GM21390 (cell line): ENCODE results near the gene PAX7.
"Not testable (repeated sequence)": the region's sequence is repeated elsewhere in the genome, so short reads cannot be mapped to it uniquely, and the experiment has no call there.

Source experiments
- ATAC-seq: cut with Tn5 transposase; IDR thresholded peaks from one replicate; pipeline ENCODE4 v1.9.1; 2021; ENCODE audit not compliant: unreplicated experiment

PAX7 gene

DNA sequence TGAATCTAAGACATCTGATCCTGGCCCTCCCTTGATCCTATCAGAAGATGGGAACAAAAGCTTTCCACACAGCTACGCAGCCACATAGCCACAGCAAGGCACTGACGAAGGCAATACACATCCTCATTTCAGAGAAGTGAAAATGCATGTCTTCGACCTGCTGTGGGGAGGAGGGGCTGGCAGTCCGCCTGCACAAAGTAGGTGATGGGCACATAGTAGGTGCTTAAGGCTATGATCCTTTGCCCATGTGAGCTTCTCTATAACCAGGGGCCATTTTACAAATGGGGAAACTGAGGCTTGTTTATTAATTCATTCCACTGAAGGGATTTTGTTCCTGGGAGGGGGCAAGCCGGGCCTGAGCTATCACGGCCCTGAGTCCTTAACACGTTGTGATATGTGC lies 94.2 kb downstream of the PAX7 start:
- no peak for ATAC-seq

DNA sequence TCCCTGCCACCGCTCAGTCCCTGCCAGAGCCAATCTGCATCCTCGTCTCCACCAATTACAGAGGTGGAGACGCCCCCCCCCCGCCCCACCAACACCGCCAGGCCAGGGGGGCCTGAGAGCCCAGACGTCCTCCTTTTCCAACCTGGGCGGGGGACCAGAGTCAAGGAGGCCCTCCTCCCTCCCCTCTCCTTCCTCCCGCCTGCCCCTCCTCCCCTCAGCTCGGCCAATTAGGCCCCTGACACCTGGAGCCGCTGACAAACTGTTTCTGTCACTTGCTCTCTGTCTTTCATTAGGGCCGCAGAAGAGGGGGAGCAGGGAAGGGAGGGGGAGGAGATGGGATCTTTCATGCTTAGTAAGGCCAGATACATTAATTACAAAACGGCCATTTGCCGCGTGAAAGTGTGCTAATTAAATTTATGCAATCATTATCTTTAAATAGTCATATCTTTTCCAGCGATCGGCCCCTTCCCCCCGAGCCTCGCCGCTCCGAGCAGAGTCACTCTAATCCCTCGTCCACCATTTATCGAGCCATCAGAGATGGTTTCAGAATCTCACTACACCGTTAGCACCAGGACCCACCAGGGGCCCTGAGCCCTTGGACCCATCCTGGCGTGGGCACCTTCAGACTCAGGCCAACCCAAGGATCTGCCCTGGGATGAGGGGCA lies 94.7 kb downstream of the PAX7 start:
- no peak for ATAC-seq

DNA sequence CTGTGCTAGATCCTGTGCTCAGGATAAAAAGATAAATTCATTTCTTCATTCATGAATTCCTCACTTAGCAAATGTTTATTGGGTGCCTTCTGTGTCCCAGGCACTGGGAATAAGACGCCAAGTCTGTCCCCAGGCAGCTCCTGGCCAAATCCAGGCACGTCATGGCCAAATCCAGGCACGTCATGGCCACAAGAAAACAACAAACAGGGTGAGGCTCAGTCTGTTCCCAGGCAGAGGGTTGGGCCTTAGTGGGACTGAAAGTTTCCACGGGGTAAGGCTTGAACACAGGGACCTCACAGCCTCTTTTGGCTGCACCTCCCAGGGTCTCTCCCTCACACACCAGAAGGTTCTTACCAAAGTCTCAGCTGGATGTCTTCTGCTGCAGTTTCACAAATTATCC lies 95.7 kb downstream of the PAX7 start:
- no peak for ATAC-seq

DNA sequence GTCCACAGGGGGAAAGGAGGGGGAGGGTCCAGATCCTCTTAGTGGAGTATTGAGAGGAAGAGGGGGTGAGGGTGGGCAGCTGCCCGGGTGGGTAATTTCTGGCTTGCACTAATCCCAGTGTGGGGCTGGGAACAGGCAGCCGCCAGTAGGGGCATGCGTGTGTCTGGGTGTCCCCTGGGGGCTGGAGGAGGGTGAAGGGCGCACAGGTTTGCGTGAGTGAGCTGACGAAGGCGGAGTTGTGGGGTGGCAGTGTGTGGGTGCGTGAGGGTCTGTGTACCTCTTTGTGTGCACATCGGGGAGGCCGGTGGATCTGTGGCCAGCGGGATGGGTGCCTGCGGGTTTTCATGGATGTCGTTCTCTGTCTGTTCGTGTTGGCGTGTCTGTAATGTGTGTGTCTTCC lies 97.3 kb downstream of the PAX7 start:
- ATAC-seq: no peak

DNA sequence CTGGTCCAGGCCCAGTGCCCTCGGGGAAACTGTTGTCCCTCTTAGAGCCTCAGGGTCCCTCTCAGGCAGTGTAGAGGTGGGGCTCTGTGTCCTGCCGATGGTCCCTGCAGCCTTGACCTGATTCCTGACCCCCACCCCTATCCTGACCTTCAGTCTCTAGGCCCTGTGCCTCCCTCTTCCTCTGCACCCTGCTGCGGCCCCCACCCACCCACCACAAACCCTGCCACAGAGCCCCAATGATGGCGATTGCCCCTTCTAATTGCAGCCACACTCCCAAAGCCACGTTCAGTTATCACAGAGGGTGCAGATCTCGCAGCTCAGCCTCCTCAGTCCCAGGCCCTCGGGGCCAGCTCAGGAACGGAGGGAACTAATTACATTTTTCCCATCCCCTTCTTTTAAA lies 99.7 kb downstream of the PAX7 start:
- ATAC-seq: no peak

DNA sequence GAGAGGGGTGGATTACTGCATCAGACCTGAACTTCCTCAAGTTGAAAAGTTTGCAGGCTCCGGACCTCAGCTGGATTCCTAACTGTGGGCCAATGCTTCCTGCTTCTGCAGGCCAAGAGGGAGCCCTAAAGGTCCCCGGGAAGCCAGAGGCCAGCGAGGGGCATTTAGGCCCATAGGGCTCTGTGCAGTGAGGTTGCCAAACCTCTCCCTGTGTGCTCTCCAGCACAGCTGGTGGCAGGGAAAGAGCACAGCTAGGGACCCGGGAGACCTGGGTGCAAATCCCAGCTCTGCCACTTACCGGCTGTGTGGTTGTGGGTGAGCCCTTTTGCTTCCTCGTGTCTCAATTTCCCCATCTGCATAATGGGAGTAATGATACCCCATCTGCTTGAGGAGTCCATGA lies 100.5 kb downstream of the PAX7 start:
- no peak for ATAC-seq

DNA sequence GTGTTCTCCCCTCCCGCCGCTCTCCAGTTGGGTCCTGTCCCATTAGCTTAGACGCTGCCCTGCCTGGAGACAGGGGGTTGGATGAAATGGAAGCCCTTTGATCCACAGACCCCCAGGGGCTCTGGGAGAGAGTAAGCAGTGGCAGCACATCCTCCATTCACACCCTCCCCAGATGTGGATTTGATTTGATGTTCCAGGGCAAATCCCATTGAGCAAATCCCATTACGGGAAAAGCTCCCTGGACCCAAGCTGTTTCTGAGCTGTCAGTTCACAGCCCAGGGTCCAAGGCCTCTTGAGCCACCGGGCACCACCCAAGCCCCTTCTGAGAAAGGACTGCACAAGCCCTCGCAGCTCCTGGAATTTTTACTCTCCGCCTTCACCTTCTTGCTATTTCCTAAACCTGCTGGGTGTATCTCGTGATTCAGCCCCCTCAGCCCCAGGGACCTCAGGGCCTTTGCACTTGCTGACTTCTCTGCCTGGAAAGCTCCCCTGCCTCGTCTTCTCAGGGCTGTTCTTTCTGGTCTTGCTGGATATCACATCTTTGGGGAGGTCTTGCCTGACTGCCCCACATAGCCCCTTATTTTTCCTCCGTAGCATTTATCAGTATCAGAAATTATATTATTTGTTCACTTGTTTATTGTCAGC lies 101.1 kb downstream of the PAX7 start:
- ATAC-seq: no peak

DNA sequence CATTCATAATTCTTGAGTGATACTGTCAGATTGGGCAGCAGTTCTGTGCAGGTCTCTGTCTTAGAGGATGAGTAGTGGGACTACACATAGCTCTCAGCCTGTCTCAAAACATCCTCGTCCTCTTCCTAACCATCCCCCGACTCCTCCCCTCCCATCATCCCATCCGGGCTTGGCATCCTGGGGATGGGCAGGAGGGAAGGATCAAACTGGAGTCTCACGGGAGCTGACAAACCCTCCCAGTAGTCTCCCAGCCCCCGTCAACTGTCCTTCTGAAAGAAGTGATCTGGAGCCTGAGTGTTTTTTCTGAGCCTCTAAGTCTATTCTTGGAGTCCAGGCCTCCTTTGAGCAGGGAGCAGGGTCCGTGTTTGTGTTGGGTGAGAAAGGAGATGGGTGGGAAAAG lies 102.0 kb downstream of the PAX7 start:
- ATAC-seq: no peak

DNA sequence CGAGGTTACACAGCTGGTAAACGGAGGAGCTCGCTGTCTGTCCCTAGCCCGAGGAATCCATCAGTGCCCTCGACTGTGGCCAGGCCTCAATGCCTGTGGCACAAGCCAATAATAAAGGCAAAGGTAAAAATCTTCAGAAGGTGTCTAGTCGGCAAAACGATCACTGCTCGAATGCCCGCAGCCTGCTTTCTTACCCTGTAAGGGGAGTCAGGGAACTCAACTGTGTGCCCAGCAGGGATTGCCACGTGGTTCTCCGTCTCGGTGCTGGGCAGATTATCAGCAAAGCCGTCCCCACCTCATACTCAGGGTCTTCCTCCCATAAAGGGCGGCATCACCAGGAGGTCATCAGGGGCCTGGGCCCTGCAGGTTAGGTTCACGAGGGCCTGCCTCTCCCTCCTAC lies 103.4 kb downstream of the PAX7 start:
- ATAC-seq: no peak

DNA sequence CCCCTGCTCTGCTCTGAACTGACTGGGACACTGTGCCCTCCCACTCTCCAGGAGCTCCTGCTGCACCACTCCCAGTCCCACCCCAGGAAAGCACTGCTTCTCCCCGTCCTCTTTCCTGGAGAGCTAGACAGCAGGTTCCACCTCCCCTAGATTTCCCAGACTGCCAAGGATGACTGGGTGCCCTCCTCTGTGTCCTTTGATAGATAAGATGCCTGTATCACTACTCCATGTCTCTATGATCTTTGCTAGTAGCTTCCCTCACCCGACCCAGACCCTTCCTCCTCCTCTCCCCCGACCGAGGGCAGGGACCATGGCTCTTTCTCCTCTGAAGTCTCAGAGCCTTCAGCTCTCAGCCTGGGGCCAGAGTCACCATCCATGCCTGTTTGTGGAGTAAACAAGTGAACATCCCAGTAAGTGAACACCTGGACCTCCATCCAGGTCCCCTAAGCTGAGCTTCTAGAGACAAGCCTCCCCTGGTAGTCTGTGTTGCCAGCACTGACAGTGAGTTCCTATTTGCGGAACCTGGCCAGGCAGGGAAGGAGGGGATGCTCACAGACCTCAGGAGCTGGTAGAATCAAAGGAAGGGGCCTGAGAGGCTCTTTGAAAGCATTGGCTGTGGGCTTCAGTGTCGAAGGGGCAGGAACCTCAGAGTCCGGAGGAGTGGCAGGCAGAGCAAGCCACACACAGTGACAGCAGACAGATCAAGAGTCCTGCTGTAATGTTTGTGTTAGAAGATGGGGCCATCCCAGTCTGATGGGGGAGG lies 104.0 kb downstream of the PAX7 start:
- no peak for ATAC-seq

DNA sequence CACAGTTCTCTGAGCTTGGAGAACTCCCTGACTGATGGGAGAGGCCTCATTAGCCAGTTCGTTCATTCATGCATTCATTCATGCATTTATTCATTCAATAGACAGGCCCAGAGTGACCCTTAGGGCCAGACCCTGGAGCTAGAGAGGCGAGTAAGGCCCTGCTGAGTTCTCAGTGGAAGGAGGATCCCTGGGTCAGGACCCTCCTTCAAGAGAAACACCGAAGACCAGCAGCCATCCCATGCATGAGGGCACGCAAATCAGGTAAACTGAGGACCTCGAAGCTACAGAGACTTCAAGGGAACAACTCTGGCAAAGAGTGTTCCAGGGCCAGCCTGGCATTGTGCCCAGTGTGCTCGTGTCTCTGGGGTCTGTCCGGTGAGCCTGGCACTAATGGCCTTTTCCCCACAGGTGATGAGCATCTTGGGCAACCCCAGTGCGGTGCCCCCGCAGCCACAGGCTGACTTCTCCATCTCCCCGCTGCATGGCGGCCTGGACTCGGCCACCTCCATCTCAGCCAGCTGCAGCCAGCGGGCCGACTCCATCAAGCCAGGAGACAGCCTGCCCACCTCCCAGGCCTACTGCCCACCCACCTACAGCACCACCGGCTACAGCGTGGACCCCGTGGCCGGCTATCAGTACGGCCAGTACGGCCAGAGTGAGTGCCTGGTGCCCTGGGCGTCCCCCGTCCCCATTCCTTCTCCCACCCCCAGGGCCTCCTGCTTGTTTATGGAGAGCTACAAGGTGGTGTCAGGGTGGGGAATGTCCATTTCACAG lies 104.8 kb downstream of the PAX7 start:
- no peak for ATAC-seq

DNA sequence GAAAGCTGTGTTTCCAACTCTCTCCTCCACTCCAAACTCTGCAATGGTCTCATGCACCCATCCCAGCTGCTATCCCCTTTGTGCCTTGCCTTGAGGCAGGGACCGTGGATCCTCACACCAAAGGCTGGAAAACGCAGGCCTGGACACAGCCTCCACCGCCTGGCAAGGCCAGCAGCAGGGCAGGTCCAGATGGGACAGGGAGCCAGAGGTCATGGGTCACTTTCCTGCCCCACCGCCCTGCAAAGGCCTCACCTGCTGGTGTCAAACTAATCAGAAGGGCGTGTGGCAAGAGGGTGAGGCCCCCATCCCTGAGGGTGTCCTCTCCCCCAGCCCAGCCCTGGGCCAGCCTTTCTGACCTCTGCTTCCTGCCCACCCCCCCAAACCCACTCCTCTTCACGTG lies 106.3 kb downstream of the PAX7 start:
- no peak for ATAC-seq

DNA sequence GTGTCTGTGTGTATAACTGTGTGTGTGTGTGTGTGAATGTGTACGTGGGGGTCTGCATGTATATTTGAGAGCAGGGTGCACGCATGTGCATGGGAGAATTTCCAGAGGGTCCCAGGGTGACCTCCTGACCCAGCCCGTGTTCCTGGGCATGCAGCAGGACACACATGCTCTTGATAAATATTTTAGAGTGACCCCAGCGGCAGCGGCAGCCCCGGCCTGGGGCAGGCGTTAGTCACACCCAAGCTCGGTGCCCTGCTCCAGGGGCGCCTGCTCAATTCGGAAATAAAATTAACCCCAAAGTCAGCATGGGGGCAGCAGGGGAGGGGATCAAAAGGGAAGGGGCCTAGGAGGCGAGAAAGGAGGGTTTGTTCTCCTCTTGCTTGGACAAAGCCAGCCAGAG lies 107.5 kb downstream of the PAX7 start:
- no peak for ATAC-seq

DNA sequence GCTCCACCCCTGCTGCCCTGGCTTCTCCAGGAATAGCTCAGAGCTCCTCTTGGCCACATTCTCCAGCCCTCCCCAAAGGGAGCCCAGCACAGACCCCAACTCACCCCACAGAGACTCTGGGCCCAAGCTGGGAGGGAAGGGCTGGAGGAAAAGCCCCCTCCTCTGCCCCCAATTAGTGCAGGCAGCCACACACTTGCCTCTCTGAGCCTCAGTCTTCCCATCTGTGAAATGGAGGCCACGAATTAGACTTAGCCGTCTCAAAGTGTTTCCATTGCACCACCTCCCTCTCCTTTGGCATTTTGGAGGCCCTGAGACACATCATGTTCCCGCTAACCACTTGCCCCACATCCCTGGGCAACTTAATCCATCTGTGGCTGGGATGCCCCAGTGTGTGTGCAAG lies 108.0 kb downstream of the PAX7 start:
- ATAC-seq: no peak

DNA sequence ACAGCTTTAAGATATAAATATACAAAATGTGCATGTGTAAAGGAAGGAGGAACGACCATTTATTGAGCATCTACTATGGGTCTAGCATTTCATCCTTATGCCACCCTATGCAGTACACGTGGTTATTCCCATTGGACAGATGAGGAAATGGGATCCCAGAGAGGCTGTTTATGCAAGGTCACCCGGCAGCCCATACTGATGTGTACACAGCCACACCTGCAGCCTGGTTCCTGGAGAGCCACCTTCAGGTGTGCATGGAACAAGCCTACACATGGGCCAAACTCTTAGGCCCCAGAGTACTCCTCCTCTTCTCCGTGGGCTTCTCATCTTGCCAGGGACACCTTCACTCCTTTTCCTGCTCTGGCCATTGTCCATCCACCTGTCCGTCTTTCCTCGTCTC lies 108.8 kb downstream of the PAX7 start:
- no peak for ATAC-seq

DNA sequence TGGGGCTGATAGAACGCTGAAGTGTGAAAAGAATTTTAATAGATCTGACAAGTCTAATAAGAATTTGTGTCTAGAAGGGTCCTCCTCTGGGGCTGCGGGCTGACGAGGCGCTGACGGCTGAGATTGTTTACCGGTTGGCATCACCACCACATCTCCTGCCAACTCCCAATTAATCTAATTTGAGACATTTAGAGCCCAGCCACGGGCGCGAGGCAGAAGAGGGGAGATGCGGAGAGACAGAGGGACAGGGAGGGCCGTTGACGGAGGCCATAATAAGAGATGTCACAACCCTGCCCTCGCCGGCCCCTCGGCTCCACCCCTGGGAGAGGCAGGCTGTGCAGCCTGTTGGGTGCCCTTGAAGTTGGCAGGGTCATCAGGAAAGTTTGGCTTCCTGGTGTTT lies 109.3 kb downstream of the PAX7 start:
- ATAC-seq: no peak

DNA sequence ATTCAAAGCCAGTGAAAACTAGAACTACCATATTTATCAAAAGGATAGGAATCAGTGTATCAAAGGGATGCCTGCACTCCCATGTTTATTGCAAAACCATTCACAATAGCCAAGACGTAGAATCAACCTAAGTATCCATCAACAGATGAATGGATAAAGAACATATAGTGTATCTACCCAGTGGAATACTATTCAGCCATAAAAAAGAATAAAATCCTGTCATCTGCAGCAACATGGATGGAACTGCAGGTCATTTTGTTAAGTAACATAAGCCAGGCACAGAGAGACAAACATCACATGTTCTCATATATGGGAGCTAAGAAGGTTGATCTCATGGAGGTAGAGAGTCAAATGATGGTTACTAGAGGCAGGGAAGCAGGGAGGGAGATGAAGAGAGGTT lies 110.0 kb downstream of the PAX7 start:
- ATAC-seq: no peak

DNA sequence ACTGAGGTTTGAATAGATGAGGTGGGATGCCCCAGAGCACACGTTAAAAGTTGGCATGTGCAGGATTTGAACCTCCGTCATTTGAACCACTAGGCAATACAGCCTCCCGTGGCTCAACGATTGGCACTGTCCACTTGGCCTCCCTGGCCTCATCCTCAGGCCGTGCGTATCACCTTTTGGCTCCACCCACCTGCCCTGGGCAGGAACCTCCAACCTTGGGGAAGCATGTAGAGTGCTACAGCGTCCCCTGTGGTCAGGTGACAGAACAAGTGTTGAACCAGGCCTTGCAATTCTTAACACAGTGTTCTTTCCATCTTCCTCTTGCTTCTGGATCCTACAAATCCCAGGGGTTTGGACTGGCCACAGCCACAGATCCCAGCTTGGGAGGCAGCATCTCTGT lies 112.6 kb downstream of the PAX7 start:
- ATAC-seq: no peak

DNA sequence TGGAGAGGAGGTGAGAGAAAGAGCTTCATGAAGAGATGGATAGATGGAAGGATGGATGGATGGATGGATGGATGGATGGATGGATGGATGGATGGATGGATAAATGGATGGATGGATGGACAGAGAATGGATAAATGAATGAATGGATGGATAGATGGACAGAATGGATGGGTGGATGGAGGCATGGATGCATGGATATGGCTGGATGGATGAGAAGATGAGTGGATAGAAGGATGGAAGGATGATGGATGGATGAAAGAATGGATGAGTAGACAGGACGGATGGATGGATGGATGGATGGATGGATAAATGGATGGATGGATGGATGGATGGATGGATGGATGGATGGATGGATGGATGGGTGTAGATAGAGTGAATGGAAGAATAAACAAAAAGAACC lies 113.7 kb downstream of the PAX7 start:
- ATAC-seq: not testable (repeated sequence)

DNA sequence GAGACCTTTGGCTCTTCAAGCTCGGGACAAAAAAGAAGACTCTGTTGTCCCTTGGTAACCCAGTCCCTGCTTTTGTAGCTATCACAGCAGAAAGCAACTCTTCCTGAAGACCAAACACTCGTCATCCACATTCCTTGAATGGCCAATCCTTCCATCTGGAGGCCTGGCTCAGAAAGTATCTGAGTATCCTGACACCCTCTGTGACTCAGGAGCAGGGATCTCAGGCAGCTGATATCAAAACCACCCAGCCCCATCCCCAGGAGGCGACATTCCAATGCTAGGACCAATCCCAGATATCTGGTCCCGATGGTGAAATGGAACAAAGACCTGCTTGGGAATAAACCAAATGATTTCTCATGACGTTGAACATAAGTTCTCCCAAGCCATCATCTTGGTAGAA lies 116.3 kb downstream of the PAX7 start:
- ATAC-seq: no peak

DNA sequence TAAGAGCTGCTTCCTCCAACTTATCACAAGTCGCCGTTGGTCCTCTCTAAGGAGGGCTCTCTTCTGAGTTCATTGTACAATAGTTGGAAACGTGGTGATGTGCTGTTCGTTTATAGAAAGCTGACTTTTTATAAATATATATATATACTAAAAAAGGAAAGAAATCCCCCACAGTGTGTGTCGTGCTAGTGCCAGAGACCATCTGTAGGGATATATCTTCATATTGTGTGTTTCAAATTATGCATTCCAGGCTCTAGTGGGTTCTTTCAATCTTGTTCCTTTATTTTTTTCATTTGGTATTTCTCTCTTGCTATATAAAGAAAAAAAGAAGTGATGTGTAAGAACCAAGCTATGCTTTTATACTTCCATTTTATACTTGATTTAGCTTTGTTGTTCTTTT lies 117.0 kb downstream of the PAX7 start:
- ATAC-seq: no peak

DNA sequence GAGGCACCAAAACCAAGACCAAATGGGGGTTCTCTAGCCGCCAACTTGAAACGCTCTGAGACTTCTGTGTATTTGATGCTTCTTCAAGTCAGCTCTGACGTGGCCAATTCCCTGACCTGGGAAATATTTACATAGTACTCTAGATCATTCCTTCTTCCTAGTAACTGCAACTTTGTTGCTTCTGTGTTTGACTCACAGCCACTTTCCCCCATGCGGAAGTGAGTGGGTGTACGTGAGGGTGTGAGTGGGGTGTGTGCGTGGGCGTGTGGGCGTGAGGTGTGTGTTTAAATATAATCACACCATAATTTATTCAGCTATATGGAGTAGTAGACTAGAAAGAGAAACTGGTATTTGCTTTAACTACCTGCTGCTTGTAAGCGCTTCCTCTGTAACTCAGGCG lies 117.8 kb downstream of the PAX7 start:
- no peak for ATAC-seq
